VCaP (cell line): ENCODE measurements around the gene ARAP1.

Experiments used
- H3K27ac ChIP-seq: fragments of 450-650 bp; 2 replicates; pipeline ENCODE4 v1.5.1; 2017
- TF ChIP-seq, protein P1 (sequence below): fragments of 450-650 bp; conservative IDR thresholded peaks from 2 replicates; pipeline ENCODE4 v1.5.1; 2017; ENCODE audit warnings: mild to moderate bottlenecking, moderate library complexity

ARAP1 gene

DNA sequence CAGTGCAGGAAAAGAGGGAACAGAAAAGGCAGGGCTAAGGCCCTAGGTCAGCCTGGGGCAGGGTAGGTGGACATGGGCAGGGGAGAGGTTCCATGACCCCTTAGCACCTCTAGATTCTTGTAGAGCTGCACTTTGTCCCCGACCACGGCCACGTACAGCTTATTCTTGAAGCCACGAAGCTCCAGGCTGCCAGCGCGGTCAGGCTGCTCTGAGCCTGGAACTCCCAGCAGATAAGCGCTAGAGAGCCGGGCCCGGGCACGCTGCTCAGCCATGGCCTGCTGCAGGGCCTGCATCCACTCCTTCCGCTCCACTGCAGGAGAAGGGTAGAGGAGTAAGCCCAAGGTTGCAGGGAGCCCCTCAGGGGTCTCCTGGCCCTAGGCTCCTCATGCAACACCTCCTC, 41.9 kb downstream of the ARAP1 start:
- no peak overlapping the region for H3K27ac ChIP-seq
- TF ChIP-seq, protein P1, sequence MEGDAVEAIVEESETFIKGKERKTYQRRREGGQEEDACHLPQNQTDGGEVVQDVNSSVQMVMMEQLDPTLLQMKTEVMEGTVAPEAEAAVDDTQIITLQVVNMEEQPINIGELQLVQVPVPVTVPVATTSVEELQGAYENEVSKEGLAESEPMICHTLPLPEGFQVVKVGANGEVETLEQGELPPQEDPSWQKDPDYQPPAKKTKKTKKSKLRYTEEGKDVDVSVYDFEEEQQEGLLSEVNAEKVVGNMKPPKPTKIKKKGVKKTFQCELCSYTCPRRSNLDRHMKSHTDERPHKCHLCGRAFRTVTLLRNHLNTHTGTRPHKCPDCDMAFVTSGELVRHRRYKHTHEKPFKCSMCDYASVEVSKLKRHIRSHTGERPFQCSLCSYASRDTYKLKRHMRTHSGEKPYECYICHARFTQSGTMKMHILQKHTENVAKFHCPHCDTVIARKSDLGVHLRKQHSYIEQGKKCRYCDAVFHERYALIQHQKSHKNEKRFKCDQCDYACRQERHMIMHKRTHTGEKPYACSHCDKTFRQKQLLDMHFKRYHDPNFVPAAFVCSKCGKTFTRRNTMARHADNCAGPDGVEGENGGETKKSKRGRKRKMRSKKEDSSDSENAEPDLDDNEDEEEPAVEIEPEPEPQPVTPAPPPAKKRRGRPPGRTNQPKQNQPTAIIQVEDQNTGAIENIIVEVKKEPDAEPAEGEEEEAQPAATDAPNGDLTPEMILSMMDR, result no peak

DNA sequence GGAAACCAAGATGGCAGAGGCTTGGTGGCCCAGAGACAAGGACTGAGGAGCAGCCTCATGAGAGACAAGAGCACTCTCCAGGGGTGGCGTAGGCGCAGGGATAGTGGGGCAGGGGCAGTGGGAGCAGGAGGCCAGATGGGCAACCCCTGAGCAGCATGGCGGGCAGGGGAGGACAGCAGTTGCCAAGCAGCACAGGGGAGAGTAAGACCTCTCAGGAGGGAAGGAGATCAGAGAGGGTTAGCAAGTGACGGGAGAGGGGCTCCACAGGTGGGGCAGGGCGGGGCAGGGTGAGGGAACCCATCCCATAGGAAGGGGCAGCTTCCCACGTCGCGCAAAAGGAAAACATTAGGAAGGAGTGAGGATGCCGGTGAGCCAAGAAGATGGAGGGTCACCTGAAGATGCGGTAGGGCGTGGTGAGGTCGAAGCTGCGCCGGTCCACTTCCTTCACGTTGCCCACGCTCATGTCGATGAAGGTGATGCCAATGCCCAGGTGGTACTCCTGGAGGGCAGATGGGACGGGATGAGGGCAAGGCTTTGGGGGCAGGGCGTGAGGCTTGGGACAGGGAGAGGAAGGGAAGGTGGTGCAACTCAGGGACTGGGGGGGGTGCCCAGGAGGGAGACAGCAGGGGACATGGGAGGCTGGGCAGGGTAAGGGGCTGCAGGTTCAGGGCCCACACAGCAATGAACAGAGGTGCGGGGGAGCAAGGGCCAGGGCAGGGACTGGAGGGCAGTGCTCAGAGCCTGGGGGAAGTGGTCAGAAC, 42.5 kb downstream of the ARAP1 start:
- TF ChIP-seq, protein P1, result no peak
- no peak overlapping the region for H3K27ac ChIP-seq

DNA sequence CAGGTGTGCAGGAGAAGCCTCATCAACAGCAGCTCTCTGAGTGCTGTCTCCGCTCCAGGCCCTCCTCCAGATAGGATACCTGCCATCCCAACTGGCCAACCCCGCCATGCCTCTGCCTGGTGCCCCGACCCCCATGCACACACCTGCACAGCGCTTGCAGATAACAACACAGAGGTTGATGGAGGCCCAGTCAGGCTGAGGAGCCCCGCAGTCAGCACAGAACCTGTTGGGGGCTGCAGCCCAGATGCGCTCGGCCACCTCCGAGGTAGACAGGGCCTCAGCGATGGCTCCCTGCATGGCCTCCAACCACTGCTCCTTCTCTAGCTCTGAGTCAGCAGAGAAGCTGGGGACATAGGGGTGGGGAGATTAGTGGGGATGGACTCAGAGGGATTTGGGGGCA, 45.2 kb downstream of the ARAP1 start:
- no peak overlapping the region for H3K27ac ChIP-seq
- TF ChIP-seq, protein P1, result no peak

DNA sequence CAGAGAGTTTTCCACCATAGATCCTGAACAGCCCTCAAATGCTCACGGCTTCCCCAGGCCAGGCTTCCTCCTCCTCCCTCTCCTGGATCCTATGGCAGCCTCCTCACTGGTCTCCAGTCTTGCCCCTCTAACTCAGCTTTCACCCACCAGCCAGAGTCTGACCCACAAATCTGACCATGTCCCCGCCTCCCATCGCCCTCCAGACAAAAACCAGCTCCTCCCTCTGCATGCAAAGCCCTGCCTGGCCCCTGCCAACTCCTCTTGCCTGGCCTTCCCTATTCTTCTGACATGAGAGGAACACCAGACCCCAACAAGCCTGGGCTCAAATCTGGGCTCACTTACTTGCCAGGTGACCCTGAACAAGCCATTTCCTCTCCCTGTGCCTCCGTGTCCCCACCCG, 45.6 kb downstream of the ARAP1 start:
- no peak overlapping the region for H3K27ac ChIP-seq
- TF ChIP-seq, protein P1, result no peak

DNA sequence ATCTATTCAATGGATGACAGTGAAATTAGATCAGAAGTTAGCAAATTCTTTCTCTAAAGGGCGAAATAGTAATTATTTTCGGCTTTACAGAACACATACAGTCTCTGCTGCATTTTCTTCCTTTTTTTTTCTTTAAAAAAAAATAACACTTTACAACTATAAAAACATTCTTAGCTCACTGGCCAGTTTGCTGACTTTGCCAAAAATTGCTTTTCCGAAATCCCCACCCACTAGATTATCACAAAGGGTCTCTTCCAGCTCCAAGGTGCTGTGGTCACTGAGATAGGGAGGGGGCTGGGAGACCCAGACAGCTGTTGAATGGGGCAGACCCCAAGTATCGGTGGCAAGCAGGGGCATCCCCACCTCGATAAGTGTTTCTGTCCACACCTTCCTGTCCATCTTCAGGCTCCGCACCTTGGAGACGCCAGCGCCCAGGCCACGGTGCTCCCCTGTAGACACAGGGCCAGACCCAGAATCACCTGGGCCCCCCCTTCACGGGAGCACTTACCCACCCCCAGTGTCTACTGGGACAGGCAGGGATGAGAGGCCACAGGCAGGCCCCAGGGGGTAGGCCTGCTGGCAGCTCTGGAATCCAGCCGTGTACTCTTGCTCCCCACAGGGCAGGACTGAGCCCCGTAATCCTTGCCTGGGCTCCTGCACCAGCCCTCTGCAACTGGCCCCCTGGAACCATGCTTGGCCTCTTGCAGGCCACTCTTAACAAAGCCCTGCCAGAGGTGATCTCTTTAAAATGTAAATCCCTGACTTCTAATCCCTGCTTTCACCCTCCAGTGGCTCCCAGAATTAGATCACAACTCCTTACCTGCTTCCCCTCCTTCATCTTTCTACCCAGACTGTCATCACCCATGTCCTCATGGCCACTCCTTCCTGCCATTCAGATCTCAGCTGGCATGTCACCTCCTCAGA, 46.5 kb downstream of the ARAP1 start:
- H3K27ac ChIP-seq, result no peak overlapping the region
- TF ChIP-seq, protein P1, result no peak

DNA sequence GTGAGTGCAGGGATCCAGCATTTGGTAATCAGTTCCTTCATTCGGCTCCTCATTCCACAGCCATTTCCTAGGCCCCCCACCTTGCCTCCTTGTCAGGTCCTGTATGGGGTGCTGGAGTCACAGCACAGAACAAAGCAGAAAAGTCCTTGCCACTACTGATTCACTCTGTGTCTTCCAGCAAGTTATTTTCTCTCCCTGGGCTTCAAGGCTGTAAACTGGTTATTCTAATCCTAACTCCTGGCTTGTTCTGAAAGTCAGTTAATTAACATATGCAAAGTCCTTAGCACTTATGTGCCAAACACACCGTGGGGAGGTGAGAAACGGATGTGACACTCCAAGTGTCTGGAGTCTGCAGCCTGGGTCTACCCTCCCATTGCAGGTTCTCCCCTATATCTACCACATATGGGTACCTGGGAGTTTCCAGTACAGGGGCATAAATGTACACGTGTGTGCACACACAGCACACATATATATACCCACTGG, 47.4 kb downstream of the ARAP1 start:
- no peak overlapping the region for H3K27ac ChIP-seq
- TF ChIP-seq, protein P1, result no peak
